Effector memory CD4-positive, alpha-beta T cell (primary cell): ENCODE measurements around the gene HOXC6.
A peak's percentile ranks its signal among the peaks of the same experiment; 100 is the strongest.

ENCODE experiments used
- DNase-seq, 3 donors: peaks; one replicate each; pipeline ENCODE4 v3.0.0-alpha.2; 2020
- H3K27ac ChIP-seq: 2 replicates; pipeline ENCODE4 v1.7.0; 2013; ENCODE audit warnings: mild to moderate bottlenecking, low read length, moderate library complexity; ENCODE audit not compliant: insufficient read depth, poor library complexity, severe bottlenecking
- H3K27me3 ChIP-seq: replicated peaks from 2 replicates; pipeline ENCODE4 v1.7.0; 2013; ENCODE audit warnings: mild to moderate bottlenecking, low read length; ENCODE audit not compliant: insufficient read depth, control insufficient read depth, poor library complexity, severe bottlenecking
- H3K36me3 ChIP-seq: 2 replicates; pipeline ENCODE4 v1.7.0; 2013; ENCODE audit warnings: mild to moderate bottlenecking, low read length, moderate library complexity; ENCODE audit not compliant: control insufficient read depth, insufficient read depth
- H3K4me1 ChIP-seq: 2 replicates; pipeline ENCODE4 v1.7.0; 2013; ENCODE audit warnings: low read length, mild to moderate bottlenecking; ENCODE audit not compliant: control insufficient read depth, insufficient read depth, poor library complexity, severe bottlenecking
- H3K4me3 ChIP-seq: 2 replicates; pipeline ENCODE4 v1.7.0; 2013; ENCODE audit warnings: low read length, low read depth, mild to moderate bottlenecking; ENCODE audit not compliant: insufficient read depth, poor library complexity, severe bottlenecking
- H3K9me3 ChIP-seq: 2 replicates; pipeline ENCODE4 v1.7.0; 2013; ENCODE audit warnings: mild to moderate bottlenecking, low read length, moderate library complexity; ENCODE audit not compliant: control insufficient read depth

HOXC6 gene

GRCh38 chr12:54051874-54052437, 23.7 kb downstream of the HOXC6 start:
- Histone ChIP-seq H3K4me1 (peaks cover 37% of the 10 kb centered on the region), H3K4me3 (no peak overlapping the region), H3K27me3 (peaks cover 71% of the 10 kb centered on the region), H3K9me3 (no peaks in the 10 kb centered on the region), H3K27ac (no peak overlapping the region), H3K36me3 (no peaks in the 10 kb centered on the region)
- no peak for DNase-seq

GRCh38 chr12:54052438-54053002, 24.3 kb downstream of the HOXC6 start:
- no peak overlapping the region for H3K27ac ChIP-seq
- H3K36me3 ChIP-seq: no peaks in the 10 kb centered on the region
- no peaks in the 10 kb centered on the region for H3K9me3 ChIP-seq
- DNase-seq: no peak
- H3K4me1 ChIP-seq: peaks cover 32% of the 10 kb centered on the region
- H3K27me3 ChIP-seq: peaks cover 66% of the 10 kb centered on the region
- peak overlapping the region; percentile 31 for H3K4me3 ChIP-seq

GRCh38 chr12:54053003-54053750, 24.9 kb downstream of the HOXC6 start:
- peaks cover 60% of the 10 kb centered on the region for H3K27me3 ChIP-seq

GRCh38 chr12:54053751-54054741, 25.8 kb downstream of the HOXC6 start, which contains the start of gene HOXC4:
HOXC4 (plus strand) TSS chr12:54053835; CDS start chr12:54053923, 88 bp downstream.
- DNase-seq: no peak
- H3K27ac ChIP-seq: no peak within 1 kb of the TSS
- H3K9me3 ChIP-seq: no peaks in the 10 kb centered on the region
- peaks cover 57% of the 10 kb centered on the region for H3K27me3 ChIP-seq
- H3K4me1 ChIP-seq: peaks cover 28% of the 10 kb centered on the region
- H3K36me3 ChIP-seq: no peaks in the 10 kb centered on the region
- H3K4me3 ChIP-seq: peak within 1 kb of the TSS; percentile 31

More at GRCh38 chr12:54053003-54053750, 24.9 kb downstream of the HOXC6 start:
- H3K9me3 ChIP-seq: no peaks in the 10 kb centered on the region
- H3K27ac ChIP-seq: no peak overlapping the region
- peaks cover 28% of the 10 kb centered on the region for H3K4me1 ChIP-seq
- H3K4me3 ChIP-seq: peak overlapping the region; percentile 31
- H3K36me3 ChIP-seq: no peaks in the 10 kb centered on the region
- no peak for DNase-seq

GRCh38 chr12:54054742-54055194, 26.5 kb downstream of the HOXC6 start:
- Histone ChIP-seq H3K36me3 (no peaks in the 10 kb centered on the region), H3K4me1 (peaks cover 28% of the 10 kb centered on the region), H3K9me3 (no peaks in the 10 kb centered on the region), H3K4me3 (no peak overlapping the region), H3K27me3 (peaks cover 55% of the 10 kb centered on the region), H3K27ac (no peak overlapping the region)
- no peak for DNase-seq

GRCh38 chr12:54055552-54055951, 27.3 kb downstream of the HOXC6 start:
- H3K36me3 ChIP-seq: no peaks in the 10 kb centered on the region
- H3K27me3 ChIP-seq: peaks cover 51% of the 10 kb centered on the region
- peaks cover 22% of the 10 kb centered on the region for H3K4me1 ChIP-seq
- H3K4me3 ChIP-seq: no peak overlapping the region
- no peak overlapping the region for H3K27ac ChIP-seq
- DNase-seq: no peak
- no peaks in the 10 kb centered on the region for H3K9me3 ChIP-seq

GRCh38 chr12:54056110-54056509, 27.9 kb downstream of the HOXC6 start:
- H3K36me3 ChIP-seq: no peaks in the 10 kb centered on the region
- no peak overlapping the region for H3K27ac ChIP-seq
- no peak for DNase-seq
- H3K4me1 ChIP-seq: peaks cover 22% of the 10 kb centered on the region
- no peaks in the 10 kb centered on the region for H3K9me3 ChIP-seq
- peaks cover 45% of the 10 kb centered on the region for H3K27me3 ChIP-seq
- H3K4me3 ChIP-seq: no peak overlapping the region

- H3K4me3 ChIP-seq: no peak overlapping the region
- H3K9me3 ChIP-seq: no peaks in the 10 kb centered on the region
- H3K27me3 ChIP-seq: peaks cover 31% of the 10 kb centered on the region
- H3K4me1 ChIP-seq: peaks cover 5% of the 10 kb centered on the region
- DNase-seq: no peak
- H3K36me3 ChIP-seq: no peaks in the 10 kb centered on the region
- no peak overlapping the region for H3K27ac ChIP-seq
These were observed 30.0 kb downstream of the HOXC6 start for GRCh38 chr12:54058128-54058768.

GRCh38 chr12:54059668-54060067, 31.4 kb downstream of the HOXC6 start:
- H3K27ac ChIP-seq: no peak overlapping the region
- no peak for DNase-seq
- H3K4me3 ChIP-seq: no peak overlapping the region
- H3K27me3 ChIP-seq: peaks cover 21% of the 10 kb centered on the region
- no peaks in the 10 kb centered on the region for H3K9me3 ChIP-seq
- no peaks in the 10 kb centered on the region for H3K36me3 ChIP-seq
- no peaks in the 10 kb centered on the region for H3K4me1 ChIP-seq
